ENCODE results near the gene APH1B.

The APH1B gene

GRCh38 chr15:63254991-63255390, 22.4 kb upstream of the APH1B start:
- DNase-seq, result no peak

- DNase-seq, result no peak
Observed at GRCh38 chr15:63255489-63255990, 21.9 kb upstream of the APH1B start.

DNA sequence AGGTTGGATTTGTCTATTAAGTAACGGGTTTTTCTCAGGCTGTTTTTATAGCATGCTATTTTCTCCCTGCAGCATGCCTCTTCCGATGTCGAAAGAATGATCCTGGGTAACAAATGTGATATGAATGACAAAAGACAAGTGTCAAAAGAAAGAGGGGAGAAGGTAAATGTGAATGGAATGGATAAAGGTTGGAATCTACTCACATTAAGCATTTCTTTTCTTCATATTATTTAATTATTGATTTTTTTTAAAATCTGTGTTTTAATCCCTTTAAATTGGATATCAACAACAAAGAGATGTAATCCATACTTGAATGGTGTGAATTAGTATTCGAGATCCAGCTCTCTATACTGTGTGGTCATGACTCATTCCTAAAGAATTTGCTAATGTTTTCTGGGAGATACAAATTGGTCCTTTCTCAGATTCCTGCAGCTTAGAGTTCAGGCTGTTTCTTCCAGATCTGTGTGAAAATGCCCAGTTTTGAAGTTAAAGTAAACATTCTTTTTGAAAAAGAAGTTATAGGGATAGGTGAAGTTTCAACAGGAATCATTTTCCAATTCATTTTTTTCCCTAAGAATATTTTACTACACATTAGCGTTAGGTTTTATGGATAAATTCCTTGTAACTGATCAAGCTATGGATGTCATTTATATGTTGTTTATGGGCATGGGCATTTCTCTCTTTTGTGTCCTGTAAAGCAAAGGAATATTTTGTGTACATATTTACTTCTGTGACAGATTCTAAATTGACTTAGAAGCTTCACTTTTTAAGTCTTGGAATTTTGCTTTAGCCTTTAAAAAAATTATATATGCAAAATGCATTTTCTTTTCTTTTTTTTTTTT, 20.8 kb upstream of the APH1B start:
- no peak for DNase-seq

- no peak for DNase-seq
Observed at GRCh38 chr15:63258658-63259057, 18.7 kb upstream of the APH1B start.

GRCh38 chr15:63260791-63261190, 16.6 kb upstream of the APH1B start:
- DNase-seq, result no peak

GRCh38 chr15:63261311-63261710, 16.1 kb upstream of the APH1B start:
- DNase-seq, result no peak

DNA sequence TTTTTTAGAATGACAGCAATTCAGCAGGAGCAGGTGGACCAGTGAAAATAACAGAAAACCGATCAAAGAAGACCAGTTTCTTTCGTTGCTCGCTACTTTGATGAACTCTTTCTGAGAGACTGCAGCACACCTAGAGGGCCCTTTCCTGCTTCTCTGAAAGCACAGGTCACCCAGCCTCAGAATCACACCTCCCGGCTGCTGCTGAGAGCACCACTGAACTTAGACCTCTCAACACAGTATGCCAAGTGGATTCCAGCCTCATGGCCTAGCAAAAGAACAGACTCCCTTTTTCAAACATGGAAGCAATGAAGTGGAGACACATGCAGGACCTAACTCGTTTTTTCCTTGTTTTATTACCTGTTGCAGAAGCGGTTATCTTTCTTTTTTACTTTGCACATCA, 13.9 kb upstream of the APH1B start:
- no peak for DNase-seq

DNA sequence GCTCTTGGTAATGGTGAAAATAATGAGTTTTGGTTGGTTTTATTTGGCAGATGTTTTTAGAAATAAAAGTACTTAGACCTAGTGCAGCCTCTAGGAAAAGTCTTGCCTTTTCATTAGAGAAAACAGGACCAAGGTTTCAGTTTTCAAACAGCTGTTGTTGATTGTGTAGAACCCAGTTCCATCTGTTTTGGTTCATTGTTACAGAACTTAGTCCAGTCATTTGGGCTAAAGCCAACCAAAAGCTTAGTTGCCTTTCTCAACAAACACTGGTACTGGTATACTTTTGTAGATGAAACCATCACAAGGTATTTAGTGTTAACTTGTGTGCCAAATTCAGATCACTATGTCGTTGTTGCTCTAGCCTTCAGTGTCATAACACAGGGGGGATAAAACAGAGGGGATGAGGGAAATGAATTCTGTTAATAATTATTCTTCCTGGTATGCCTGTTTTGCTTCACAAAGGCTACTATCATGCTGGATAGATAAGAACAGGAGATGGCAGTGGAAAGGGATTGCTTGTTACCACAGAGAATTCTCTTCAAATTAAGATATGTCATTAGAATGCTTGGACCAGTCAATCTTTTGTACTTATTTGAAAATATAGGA, 12.6 kb upstream of the APH1B start:
- DNase-seq, result no peak

GRCh38 chr15:63274427-63274826, 3.0 kb upstream of the APH1B start:
- DNase-seq, result no peak

DNA sequence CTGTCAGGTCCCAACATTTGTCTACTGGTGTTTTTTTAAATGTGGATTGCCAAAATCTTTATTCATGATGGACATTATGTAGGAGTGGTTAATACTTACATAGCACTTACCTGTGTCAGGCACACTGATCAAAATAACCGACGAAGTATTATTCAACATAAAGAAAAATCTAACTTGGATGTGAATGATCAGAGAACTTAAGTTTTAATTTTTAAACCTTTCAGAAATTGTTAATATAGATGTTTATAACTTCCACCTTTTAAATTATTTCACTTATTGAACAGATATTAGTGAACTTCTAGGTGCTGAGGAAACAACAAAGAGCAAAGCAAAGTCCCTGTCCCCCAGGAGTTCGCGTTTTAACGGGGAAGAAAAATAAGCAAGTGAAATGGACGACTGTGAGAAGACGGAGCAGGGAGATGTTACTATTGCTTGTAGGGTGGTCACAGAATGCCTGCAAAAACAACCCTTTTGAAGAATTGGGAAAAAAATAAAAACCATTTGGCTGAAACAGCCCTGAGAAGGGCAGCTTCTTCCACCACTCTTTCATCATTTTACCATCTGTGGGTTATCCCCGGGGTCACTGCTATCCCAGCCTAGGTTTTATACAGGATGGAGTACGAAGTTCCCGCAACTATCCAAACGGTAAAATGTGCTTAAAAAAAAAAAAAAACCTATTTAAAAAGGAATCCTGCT, 915 bp upstream of the APH1B start:
- no peak for DNase-seq

DNA sequence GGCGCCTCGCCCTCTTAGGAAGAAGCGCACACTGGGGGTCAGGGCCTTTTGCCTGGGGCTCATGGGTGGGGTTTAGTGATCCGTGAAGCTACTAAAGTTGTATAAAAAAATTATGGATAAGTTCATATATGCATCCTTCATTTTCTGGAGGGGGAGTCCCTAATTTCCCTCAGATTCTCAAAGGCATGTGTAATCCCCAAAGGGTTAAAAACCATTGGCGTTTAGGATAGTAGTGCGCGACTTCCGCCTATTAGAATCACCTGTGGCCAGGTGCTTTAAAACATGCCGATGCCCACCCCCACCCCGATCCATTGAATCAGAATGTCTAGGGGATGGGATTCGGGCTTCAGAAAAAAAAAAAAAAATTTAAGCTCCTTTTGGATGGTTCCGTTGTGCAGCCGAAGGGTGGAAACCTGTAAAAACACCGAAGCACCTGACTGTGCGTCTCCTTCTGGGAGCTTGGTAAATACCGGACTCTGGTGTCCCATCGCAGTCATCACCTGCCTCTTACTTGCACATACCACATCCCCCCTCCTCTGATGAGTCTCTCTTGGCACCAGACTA, 570 bp downstream of the APH1B start:
- DNase-seq, result no peak

GRCh38 chr15:63283126-63283525, 5.7 kb downstream of the APH1B start:
- DNase-seq, result no peak

DNA sequence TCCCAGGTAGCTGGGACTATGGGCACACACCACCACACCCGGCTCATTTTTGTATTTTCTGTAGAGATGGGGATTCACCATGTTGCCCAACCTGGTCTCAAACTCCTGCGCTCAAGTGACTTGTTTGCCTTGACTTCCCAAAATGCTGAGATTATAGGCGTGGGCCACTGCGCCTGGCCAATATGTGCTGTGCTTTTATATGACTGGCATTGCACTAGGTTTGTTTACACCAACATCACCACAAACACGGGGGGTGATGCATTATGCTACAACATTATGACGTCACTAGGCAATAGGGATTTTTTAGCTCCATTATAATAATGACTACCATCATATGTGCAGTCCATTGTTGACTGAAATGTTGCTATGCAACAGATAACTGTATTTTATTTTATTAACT, 6.9 kb downstream of the APH1B start:
- DNase-seq, result no peak

- DNase-seq, result no peak
Observed at GRCh38 chr15:63287109-63287508, 9.7 kb downstream of the APH1B start.

DNA sequence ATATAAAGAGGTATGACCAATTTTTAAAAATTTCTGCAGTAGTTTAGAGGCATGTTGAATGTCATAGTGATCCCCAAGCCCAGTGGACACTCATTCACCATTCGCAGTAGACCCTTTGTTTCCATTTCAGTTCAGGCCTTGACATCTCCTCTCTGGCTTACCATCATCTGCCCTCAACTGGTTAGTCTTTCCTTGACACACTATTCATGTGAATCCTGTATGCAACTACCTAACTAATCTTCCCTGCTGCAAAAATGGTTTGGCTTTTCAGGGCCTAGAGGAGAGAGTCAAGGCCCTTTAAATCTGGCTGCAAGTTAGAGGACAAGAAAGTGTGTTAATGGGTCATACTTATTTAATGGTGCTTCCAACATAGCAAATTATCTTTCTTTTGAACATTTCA, 10.9 kb downstream of the APH1B start:
- no peak for DNase-seq

DNA sequence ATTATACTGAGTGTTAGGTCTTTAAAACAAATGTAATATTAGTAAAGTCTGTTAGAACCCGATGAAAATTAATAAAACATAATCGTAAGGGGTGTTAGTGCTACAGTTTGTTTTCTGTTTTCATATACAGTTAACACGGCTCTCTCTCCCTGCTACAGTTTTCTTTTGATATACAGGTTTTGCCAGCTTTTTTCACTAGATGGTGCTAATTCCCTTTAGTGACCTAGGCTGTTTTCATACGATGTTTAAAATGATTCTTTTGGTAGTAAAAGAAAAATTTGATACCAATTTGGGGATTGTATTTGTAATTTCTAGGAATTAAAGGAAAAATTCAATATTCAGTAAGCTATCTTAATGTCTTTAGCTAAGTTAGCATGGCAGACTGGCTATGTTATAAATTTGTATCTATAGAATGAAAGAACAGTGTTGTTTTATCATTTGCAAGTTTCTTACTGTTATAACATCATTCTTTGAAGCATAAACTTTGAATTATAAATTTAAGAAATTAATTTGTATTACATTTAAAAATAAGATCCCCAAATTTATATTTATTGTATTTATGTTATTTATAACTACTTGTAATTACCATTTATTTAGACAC, 11.5 kb downstream of the APH1B start:
- no peak for DNase-seq

- no peak for DNase-seq
Observed at GRCh38 chr15:63291507-63291906, 14.1 kb downstream of the APH1B start.

DNA sequence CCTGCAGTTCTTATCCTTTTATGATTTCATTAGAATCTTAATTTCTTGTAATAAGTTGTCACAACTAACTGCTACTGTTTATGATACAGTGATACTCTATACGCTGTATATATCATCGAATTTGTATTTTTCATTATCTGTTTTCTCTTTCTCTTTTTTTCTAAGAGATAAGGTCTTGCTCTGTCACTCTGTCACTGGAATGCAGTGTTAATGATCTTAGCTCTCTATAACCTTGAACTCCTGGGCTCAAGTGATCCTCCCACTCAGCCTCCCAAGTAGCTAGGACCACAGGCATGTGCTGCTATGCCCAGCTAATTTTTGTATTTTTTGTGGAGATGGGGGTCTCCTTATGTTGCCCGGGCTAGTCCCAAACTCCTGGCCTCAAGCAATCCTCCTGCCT, 14.8 kb downstream of the APH1B start:
- no peak for DNase-seq

GRCh38 chr15:63292771-63293170, 15.4 kb downstream of the APH1B start:
- no peak for DNase-seq

- DNase-seq, result no peak
Observed at GRCh38 chr15:63294359-63294758, 17.0 kb downstream of the APH1B start.

GRCh38 chr15:63295341-63295740, 17.9 kb downstream of the APH1B start:
- no peak for DNase-seq

- no peak for DNase-seq
Observed at GRCh38 chr15:63296195-63296594, 18.8 kb downstream of the APH1B start.

DNA sequence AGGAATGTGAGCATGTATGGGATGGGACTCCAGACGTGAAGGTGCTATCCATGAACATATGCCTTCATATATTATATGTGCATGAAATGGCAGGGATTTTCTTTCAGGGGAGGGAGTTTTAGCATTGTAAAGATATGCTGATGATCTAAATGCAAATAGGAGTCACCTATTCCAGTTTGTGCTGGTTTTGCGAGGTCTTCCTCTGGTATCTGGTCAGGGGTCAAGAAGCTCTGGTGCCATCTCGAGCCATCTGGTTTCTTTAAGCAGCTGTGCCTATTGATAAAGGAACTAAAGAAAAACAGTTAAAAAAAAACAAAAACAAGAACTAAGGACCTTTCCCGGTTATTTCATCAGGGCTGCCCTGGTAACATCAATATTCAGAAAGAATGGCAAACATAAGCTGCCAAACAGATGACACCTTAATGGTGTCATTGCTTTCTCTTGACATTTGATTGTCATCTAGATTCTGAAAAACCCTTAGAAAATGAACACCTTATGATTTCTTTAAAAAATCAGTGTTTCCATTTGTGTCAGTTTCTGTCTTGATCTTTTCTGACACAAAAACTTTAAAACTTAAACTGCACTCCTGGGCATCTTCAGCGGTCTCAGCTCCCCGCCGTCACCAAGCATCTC, 22.7 kb downstream of the APH1B start:
- no peak for DNase-seq
